ENCODE measurements around the gene CREB3L2. TPM values are rescaled to one million over a fixed set of nuclear protein-coding genes. Genes with fewer than 3 reads are reported as not detected.
"Not testable (repeated sequence)": the region's sequence is repeated elsewhere in the genome, so short reads cannot be mapped to it uniquely, and the experiment has no call there.

The CREB3L2 gene
- total RNA-seq, 1 donor from 2014 or later: 103 TPM

- intact Hi-C loops (cut with DNase I); DNase-seq (ENCODE audit: low spot score); ATAC-seq: not testable (repeated sequence)
Observed at GRCh38 chr7:137926206-137926605, 75.7 kb downstream of the CREB3L2 start.

DNA sequence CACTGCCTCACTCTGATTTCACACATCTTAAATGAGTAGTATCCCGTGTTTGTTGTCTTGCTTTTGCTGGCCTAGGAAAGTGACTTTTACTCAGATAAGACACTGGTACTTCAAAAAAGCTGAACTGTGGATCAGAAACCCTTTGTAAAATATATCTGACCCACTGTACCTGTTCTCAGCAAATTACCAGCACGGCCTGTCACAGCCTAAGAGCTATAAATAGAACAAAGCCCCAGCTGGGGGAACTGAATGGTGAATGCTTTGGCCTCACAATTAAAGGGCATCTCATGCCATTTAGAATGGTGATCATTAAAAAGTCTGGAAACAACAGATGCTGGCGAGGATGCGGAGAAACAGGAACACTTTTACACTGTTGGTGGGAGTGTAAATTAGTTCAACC, 76.1 kb downstream of the CREB3L2 start:
- DNase-seq (ENCODE audit: low spot score) (no peak), ATAC-seq (no peak)
- intact Hi-C loops (cut with DNase I): no loop called here

- ATAC-seq: no peak
Observed at GRCh38 chr7:137925091-137925490, 76.8 kb downstream of the CREB3L2 start.

GRCh38 chr7:137923380-137923779, 78.5 kb downstream of the CREB3L2 start:
- DNase-seq (ENCODE audit: low spot score): no peak
- ATAC-seq: no peak
- intact Hi-C loops (cut with DNase I): no loop called here

More at GRCh38 chr7:137925091-137925490, 76.8 kb downstream of the CREB3L2 start:
- no peak for DNase-seq (ENCODE audit: low spot score)
- intact Hi-C loops (cut with DNase I): no loop called here

DNA sequence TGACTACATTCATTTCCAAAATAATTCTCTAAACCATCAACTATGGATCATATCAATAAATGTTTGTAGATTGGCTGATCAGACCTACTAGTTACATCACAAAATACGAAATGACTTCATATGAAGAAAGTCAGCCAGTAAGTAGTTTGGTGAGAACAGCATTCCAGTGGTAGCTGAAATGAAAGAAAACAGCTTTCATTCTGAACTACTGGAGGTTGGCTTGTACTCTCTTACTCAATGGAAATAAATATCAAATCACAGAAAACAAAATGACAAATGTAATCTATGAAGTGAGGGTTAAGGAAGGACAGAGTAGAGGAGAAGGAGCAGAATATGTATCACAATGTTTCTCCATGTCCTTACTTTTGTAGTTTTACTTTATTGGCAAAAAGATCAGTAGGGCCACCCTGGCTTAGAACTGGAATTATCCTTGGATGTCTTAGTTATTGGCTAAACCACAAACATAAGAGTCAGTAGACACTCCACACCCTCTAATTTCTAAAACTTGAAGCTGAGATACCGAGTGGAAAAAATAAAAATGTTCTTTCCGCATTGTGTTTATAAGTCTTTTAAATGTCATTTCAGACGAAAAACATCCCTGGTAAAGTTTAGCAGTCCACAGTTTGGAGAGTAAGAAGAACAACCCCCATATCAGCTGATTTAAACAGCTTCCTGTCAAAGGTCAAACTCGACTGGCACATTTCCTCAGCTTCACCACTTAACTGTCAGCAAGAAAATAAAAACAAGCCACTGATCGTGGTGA, 81.1 kb downstream of the CREB3L2 start:
- intact Hi-C loops (cut with DNase I): no loop called here
- ATAC-seq (peak; percentile 45), DNase-seq (ENCODE audit: low spot score) (no peak)

GRCh38 chr7:137919987-137920386, 81.9 kb downstream of the CREB3L2 start:
- DNase-seq (ENCODE audit: low spot score) (no peak), ATAC-seq (no peak)
- intact Hi-C loops (cut with DNase I): no loop called here

DNA sequence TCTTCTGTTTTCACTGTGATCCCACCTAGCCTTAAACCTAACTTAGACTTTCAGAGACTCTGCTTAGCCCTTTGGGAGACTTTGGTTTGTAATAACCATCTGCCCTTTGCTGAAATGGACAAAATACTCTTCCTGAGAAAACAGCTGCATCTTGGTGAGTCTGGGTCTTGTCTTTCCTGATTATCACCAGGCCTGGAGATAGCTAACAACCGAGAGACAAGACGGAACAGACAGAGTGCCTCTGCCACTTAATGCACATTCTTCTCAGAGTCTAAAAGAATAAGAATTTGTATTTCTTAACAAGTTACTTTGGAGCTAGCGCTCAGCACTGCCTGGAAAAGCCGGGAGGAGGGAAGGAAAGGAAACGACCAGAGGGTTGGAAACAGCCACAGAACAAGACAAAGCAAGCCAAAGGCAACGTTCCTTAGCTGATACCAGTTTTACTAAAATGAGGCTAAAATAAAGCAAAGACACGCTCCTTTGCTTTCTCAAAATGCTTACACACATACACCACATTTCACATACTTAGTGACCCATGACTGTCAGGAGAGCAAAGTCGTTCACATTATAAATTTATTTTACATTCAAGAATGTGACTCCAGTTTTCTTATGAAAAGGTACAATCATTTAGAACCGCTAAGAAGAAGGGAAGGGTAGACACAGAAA, 84.8 kb downstream of the CREB3L2 start:
- peak; percentile 35 for ATAC-seq
- intact Hi-C loops (cut with DNase I): no loop called here

GRCh38 chr7:137916564-137916963, 85.3 kb downstream of the CREB3L2 start:
- DNase-seq (ENCODE audit: low spot score) (no peak), ATAC-seq (no peak)
- intact Hi-C loops (cut with DNase I): no loop called here

More for the DNA sequence above, 84.8 kb downstream of the CREB3L2 start:
- no peak for DNase-seq (ENCODE audit: low spot score)

DNA sequence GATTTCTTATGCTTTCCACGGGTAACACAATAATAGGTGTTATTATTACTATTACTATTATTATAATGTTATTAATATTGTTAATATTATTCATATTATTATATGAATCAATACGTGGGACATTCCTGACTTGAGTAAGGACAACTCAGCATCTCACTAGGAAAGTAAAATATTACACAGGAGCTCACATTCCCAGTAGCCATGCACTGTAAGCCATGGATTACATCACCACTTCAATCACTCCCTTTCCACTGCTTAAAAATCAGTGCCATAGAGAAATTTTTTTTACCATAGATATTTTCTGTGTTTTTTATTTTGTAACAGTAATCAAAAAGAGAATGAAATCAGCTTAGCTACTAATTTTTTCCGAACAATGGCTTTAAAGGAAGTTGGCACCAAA, 86.6 kb downstream of the CREB3L2 start:
- intact Hi-C loops (cut with DNase I): no loop called here

DNA sequence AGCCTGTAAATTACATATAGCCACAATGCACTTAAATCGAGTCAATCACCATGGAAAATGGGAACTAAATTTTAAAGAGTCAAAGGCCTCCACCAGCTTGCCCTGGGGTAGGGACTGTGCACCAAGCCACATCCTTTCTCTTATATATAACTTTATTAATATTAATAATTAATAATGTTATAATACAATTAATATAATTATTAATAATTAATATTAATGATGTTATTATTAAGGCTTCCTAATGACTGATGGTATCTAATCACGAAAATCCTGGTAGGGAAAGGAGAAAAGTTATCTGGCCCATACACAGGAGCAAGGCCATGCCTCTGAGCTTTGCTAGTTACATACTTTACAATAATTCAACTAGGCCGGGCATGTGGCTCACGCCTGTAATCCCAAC, 87.9 kb downstream of the CREB3L2 start:
- no peak for DNase-seq (ENCODE audit: low spot score)
- no peak for ATAC-seq
- intact Hi-C loops (cut with DNase I): no loop called here

More for the DNA sequence above, 86.6 kb downstream of the CREB3L2 start:
- no peak for ATAC-seq
- DNase-seq (ENCODE audit: low spot score): no peak

- ATAC-seq: peak; percentile 69
- intact Hi-C loops (cut with DNase I): no loop called here
Observed at GRCh38 chr7:137909042-137909441, 92.8 kb downstream of the CREB3L2 start.

DNA sequence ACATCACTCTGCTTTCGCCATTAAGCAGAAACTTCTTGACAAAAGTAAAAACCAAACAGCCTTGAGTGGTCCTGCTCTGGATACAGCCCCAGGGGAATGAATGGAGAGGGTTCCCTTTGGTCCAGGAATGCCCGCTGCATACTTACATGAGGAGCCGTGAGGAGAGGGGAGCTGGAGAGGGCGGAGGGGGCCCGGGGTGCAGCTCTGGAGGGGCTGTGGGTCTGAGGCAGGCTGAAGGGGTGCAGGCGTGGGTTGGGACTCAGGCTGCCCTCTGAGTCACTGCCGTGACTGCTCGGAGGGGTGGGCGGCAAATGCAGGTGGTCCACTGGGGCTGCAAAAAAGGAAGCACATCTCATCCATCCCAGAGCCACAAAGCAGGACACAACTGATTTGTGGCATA, 93.8 kb downstream of the CREB3L2 start:
- intact Hi-C loops (cut with DNase I): no loop called here

More at GRCh38 chr7:137909042-137909441, 92.8 kb downstream of the CREB3L2 start:
- peak; percentile 77 for DNase-seq (ENCODE audit: low spot score)

GRCh38 chr7:137906636-137907035, 95.2 kb downstream of the CREB3L2 start:
- intact Hi-C loops (cut with DNase I); DNase-seq (ENCODE audit: low spot score); ATAC-seq: not testable (repeated sequence)

More for the DNA sequence above, 93.8 kb downstream of the CREB3L2 start:
- DNase-seq (ENCODE audit: low spot score) (no peak), ATAC-seq (no peak)

GRCh38 chr7:137904833-137905232, 97.1 kb downstream of the CREB3L2 start:
- DNase-seq (ENCODE audit: low spot score) (no peak), ATAC-seq (no peak)
- intact Hi-C loops (cut with DNase I): no loop called here

DNA sequence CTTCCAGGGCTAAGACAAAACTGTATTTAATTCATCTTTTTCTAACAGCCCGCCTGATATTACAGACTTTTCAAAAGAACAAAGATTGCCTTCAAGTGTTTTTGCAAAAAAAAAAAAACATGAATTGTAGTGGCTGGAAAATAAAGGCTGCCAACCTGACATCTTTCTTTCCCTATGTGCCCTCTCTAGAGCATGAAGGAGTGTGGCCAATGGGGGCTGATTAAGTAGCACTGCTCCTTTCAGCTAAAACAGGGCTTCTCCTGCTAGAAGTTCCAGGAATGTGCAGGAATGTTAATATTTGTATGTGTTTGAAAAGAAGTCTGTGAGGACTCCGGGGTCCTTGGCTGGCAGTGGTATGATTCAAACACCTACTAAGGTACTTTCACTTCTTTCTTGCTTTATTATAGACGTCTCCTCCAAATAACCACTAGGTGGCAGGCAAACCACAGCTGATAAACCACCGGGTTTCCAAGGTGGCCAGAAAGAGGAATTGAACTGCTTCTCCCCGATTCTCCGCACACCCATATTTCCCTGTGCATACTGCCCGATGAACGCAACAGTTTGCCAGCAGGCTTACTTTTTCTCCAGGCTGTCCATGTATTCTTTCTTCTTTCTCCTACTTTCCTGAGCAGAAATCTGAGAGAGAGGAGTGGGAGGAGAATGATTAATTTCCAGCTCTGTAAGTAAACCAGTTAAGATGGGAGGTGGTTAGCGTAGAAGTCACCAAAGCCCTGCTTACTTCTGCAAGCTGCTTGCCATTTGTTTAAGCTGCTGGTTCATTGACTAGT, 98.3 kb downstream of the CREB3L2 start:
- DNase-seq (ENCODE audit: low spot score) (peak; percentile 68), ATAC-seq (peak; percentile 76)
- intact Hi-C loops (cut with DNase I): loop anchor here (2.0 kb wide), 1 partner anchor 105 kb away; no protein-coding TSS in a partner anchor

GRCh38 chr7:137900137-137900536, 101.7 kb downstream of the CREB3L2 start:
- intact Hi-C loops (cut with DNase I): no loop called here
- no peak for DNase-seq (ENCODE audit: low spot score)

GRCh38 chr7:137898839-137899721, 102.8 kb downstream of the CREB3L2 start:
- intact Hi-C loops (cut with DNase I): loop anchor here (10.0 kb wide), 1 partner anchor 244 kb away; no protein-coding TSS in a partner anchor
- peak; percentile 90 for DNase-seq (ENCODE audit: low spot score)
- peak; percentile 93 for ATAC-seq

More at GRCh38 chr7:137900137-137900536, 101.7 kb downstream of the CREB3L2 start:
- no peak for ATAC-seq

All from sciatic nerve (tissue), 2 donors.